ENCODE results near the gene SELENOH. TPM values are rescaled to one million over a fixed set of nuclear protein-coding genes. Genes with fewer than 3 reads are reported as not detected.

Gene SELENOH
- total and polyA plus RNA-seq, 12 donors: 33.8 to 327 (median 198) TPM

DNA sequence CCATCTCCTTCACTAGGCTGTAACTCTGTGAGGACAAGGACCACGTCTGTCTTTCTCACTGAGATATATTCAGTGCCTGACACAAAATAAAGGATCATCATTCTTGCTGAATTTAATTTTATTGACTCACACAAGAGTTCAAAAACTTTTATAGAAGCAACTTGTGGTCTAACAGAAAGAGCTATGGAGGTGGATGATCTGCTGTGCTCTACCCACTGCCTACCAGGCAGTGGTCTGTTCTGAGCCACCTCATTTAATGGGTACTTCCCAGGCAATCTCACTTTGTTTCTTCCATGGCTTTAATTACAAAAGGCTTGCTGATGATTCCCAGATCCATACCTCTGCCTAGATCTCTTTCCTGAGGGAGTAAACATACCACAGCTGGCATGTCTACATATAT is 5.6 kb downstream of the SELENOH start:
- Histone ChIP-seq H3K9me3 (replicated peaks in 1 of 3) (no peaks in the 10 kb centered on the region), H3K27me3 (no peaks in the 10 kb centered on the region), H3K4me3 (no peak overlapping the region), H3K27ac (no peak overlapping the region), H3K36me3 (replicated peaks in 1 of 2) (peaks cover 0 to 32% of the 10 kb centered on the region in 2 donors), H3K4me1 (replicated peaks in 1 of 2) (peaks cover 8 to 19% of the 10 kb centered on the region in 2 donors)
- intact Hi-C loops (cut with DNase I): loop anchor here in 1 of 2 donors (5.0 kb wide), 1 partner anchor 50 kb away; no protein-coding TSS in a partner anchor
- TF ChIP-seq POLR2A (IDR thresholded peaks at IDR 0.05): no peak
- TF ChIP-seq, protein P1, sequence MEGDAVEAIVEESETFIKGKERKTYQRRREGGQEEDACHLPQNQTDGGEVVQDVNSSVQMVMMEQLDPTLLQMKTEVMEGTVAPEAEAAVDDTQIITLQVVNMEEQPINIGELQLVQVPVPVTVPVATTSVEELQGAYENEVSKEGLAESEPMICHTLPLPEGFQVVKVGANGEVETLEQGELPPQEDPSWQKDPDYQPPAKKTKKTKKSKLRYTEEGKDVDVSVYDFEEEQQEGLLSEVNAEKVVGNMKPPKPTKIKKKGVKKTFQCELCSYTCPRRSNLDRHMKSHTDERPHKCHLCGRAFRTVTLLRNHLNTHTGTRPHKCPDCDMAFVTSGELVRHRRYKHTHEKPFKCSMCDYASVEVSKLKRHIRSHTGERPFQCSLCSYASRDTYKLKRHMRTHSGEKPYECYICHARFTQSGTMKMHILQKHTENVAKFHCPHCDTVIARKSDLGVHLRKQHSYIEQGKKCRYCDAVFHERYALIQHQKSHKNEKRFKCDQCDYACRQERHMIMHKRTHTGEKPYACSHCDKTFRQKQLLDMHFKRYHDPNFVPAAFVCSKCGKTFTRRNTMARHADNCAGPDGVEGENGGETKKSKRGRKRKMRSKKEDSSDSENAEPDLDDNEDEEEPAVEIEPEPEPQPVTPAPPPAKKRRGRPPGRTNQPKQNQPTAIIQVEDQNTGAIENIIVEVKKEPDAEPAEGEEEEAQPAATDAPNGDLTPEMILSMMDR (IDR thresholded peaks at IDR 0.05): no peak
- 93 to 97% (median 96%) methylated on average over 1 of the region's 1 CpG for WGBS, 4 donors
- no peak for DNase-seq

DNA sequence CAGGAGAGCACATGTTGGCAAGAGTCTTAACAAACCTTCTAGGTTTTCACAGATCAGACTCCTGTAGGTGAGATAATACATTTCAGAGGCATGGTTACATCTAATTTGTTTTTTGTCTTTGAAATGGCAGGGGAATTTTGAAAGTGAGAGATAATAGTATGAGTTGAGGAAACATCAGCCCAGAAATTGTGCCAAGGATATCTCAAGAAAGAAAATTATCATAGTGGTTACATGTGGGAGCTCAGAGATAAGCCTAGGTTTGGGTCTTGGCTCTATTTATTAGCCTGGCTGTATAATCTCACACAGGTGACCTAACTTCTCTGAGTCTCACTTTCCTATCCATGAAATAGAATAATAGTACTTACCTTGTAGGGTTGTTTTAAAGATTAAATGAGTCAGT is 9.9 kb downstream of the SELENOH start:
- no peaks in the 10 kb centered on the region for H3K27me3 ChIP-seq
- no peak overlapping the region for H3K4me3 ChIP-seq
- no peaks in the 10 kb centered on the region for H3K9me3 ChIP-seq (replicated peaks in 1 of 3)
- H3K4me1 ChIP-seq (replicated peaks in 1 of 2): peaks cover 4 to 9% of the 10 kb centered on the region in 2 donors
- intact Hi-C loops (cut with DNase I): loop anchor here in 1 of 2 donors (5.0 kb wide), 1 partner anchor 46 kb away; no protein-coding TSS in a partner anchor
- H3K36me3 ChIP-seq (replicated peaks in 1 of 2): no peaks in the 10 kb centered on the region
- no peak for TF ChIP-seq POLR2A (IDR thresholded peaks at IDR 0.05)
- TF ChIP-seq, protein P1 (IDR thresholded peaks at IDR 0.05): no peak
- H3K27ac ChIP-seq: no peak overlapping the region
- DNase-seq: no peak

- Histone ChIP-seq H3K27ac (no peak within 1 kb of the TSS), H3K9me3 (replicated peaks in 1 of 3) (no peaks in the 10 kb centered on the region), H3K36me3 (replicated peaks in 1 of 2) (no peaks in the 10 kb centered on the region), H3K4me1 (replicated peaks in 1 of 2) (peaks cover 4 to 9% of the 10 kb centered on the region in 2 donors), H3K27me3 (no peaks in the 10 kb centered on the region), H3K4me3 (no peak within 1 kb of the TSS)
- DNase-seq: peak; percentile 51 to 82 (median 75)
- TF ChIP-seq, protein P1 (IDR thresholded peaks at IDR 0.05): peak; percentile 19 to 73 (median 68)
- no peak for TF ChIP-seq POLR2A (IDR thresholded peaks at IDR 0.05)
- 34 to 42% (median 41%) methylated on average over 10 of the region's 10 CpGs for WGBS, 4 donors
- intact Hi-C loops (cut with DNase I): loop anchor here in 1 of 2 donors (5.0 kb wide), 1 partner anchor 46 kb away; no protein-coding TSS in a partner anchor
Measured at GRCh38 chr11:57751676-57752253, 10.5 kb downstream of the SELENOH start, which contains the start of gene BTBD18. BTBD18 (minus strand) TSS chr11:57751819; CDS start chr11:57751188, 631 bp downstream.

DNA sequence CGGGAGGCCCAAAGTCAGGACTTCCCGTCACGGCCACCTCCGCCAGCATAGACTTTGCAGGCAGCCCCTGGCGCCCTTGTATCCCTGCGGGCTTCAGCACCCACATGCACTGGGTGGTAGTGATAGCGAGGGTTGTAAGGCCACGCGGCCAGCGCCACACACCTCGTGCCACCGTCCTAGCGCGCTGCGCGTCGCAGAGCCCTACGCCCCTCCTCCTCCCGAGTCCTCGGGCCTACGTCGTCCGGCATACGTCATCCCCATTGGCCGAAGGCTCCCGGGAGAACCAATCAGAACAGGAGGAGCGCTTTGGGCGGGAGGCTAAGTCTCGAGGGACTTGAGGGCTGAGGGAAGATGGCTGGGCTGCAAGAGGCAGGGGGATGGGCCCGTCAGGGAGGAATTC is 11.7 kb downstream of the SELENOH start:
- H3K27me3 ChIP-seq: no peaks in the 10 kb centered on the region
- DNase-seq: no peak
- peaks cover 4 to 9% of the 10 kb centered on the region in 2 donors for H3K4me1 ChIP-seq (replicated peaks in 1 of 2)
- intact Hi-C loops (cut with DNase I): loop anchor here in 1 of 2 donors (5.0 kb wide), 1 partner anchor 44 kb away; no protein-coding TSS in a partner anchor
- no peak overlapping the region for H3K4me3 ChIP-seq
- WGBS, 4 donors: 94 to 97% (median 97%) methylated on average over 13 to 30 of the region's 30 CpGs
- H3K27ac ChIP-seq: no peak overlapping the region
- no peaks in the 10 kb centered on the region for H3K9me3 ChIP-seq (replicated peaks in 1 of 3)
- H3K36me3 ChIP-seq (replicated peaks in 1 of 2): no peaks in the 10 kb centered on the region
- no peak for TF ChIP-seq POLR2A (IDR thresholded peaks at IDR 0.05)
- TF ChIP-seq, protein P1 (IDR thresholded peaks at IDR 0.05): no peak
